ENCODE measurements around the gene DCDC2C.

DCDC2C gene

DNA sequence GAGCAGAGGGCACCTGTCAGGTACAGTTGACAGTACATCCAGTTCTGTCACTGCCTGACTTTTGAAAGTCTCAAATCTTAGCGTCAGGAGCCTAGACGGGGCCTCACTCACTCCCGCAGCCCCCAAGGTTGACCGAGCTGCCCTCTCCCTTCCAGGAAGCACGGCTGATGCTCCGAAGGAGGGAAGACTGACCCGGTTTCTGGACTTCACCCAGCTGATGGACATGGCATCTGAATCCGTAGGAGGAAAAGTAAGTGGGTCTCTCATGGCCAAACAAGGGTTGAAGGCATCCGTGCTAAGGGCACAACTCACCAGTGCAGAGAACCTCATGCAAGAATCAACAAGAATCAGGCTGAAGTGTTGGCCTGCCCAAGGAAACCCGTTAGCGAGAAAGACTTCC, 32.4 kb upstream of the DCDC2C start:
- TF ChIP-seq, protein P1, sequence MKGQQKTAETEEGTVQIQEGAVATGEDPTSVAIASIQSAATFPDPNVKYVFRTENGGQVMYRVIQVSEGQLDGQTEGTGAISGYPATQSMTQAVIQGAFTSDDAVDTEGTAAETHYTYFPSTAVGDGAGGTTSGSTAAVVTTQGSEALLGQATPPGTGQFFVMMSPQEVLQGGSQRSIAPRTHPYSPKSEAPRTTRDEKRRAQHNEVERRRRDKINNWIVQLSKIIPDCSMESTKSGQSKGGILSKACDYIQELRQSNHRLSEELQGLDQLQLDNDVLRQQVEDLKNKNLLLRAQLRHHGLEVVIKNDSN (IDR thresholded peaks at IDR 0.05) = no peak
- no peak for TF ChIP-seq CREB1 (IDR thresholded peaks at IDR 0.05; ENCODE audit: low read depth)
- TF ChIP-seq, protein P2, sequence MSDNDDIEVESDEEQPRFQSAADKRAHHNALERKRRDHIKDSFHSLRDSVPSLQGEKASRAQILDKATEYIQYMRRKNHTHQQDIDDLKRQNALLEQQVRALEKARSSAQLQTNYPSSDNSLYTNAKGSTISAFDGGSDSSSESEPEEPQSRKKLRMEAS (IDR thresholded peaks at IDR 0.05) = no peak
- TF ChIP-seq ZBTB7A (IDR thresholded peaks at IDR 0.05; ENCODE audit: low read depth) = no peak
- no peak for TF ChIP-seq FOXM1 (IDR thresholded peaks at IDR 0.05; ENCODE audit: borderline replicate concordance, low read depth)
- no peak for TF ChIP-seq TAF1 (IDR thresholded peaks at IDR 0.05; ENCODE audit: low read depth)
- no peak for TF ChIP-seq EGR1 (IDR thresholded peaks at IDR 0.05)
- no peak for TF ChIP-seq CEBPB (IDR thresholded peaks at IDR 0.05)
- no peak for TF ChIP-seq TEAD4 (IDR thresholded peaks at IDR 0.05)
- TF ChIP-seq, protein P3, sequence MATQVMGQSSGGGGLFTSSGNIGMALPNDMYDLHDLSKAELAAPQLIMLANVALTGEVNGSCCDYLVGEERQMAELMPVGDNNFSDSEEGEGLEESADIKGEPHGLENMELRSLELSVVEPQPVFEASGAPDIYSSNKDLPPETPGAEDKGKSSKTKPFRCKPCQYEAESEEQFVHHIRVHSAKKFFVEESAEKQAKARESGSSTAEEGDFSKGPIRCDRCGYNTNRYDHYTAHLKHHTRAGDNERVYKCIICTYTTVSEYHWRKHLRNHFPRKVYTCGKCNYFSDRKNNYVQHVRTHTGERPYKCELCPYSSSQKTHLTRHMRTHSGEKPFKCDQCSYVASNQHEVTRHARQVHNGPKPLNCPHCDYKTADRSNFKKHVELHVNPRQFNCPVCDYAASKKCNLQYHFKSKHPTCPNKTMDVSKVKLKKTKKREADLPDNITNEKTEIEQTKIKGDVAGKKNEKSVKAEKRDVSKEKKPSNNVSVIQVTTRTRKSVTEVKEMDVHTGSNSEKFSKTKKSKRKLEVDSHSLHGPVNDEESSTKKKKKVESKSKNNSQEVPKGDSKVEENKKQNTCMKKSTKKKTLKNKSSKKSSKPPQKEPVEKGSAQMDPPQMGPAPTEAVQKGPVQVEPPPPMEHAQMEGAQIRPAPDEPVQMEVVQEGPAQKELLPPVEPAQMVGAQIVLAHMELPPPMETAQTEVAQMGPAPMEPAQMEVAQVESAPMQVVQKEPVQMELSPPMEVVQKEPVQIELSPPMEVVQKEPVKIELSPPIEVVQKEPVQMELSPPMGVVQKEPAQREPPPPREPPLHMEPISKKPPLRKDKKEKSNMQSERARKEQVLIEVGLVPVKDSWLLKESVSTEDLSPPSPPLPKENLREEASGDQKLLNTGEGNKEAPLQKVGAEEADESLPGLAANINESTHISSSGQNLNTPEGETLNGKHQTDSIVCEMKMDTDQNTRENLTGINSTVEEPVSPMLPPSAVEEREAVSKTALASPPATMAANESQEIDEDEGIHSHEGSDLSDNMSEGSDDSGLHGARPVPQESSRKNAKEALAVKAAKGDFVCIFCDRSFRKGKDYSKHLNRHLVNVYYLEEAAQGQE (IDR thresholded peaks at IDR 0.05; ENCODE audit: low read depth) = no peak
- TF ChIP-seq YY1 (IDR thresholded peaks at IDR 0.05; ENCODE audit: low read depth) = no peak

DNA sequence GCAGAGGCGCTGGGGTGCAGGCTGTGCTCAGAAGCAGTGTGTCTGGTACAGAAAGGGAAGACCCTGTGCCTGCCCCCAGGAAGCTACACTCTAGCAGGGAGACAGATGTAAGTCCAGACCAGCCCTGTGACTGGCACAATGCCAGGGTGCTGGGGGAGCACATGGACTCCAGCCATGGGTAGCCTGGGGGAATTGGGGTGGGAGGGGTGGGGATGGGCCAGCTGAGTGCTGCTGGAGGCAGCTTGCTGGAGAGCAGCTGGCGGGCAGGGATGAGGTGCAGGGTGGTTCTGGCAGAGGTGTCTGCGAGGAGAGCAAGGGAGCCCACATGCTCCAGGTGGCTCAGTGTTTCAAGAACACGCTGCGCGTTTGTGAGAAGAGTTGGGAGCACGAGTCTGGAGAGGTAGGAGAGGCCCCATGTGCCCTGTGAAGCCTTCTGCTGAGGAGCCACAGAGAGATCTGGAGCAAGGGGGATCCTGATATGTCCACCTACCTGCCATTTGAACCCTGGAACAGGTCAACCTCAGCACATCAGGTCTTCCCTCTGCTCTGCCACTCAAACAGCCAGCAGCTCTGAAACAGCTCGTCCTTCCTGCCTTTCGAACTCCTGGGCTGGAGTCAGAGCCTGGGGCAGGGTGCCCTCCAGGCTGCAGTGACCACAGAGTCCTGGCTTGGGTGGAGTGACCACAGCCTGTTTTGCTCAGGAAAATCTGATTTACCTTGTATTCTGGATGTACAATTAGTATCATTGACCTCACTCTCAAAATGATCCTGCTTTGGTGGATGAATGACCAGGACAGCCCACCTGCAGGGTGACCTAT, 30.3 kb upstream of the DCDC2C start:
- TF ChIP-seq ZBTB7A (IDR thresholded peaks at IDR 0.05; ENCODE audit: low read depth) (no peak), TAF1 (IDR thresholded peaks at IDR 0.05; ENCODE audit: low read depth) (no peak), EGR1 (IDR thresholded peaks at IDR 0.05) (no peak), TCF12 (IDR thresholded peaks at IDR 0.05; ENCODE audit: low read depth) (no peak), EP300 (IDR thresholded peaks at IDR 0.05; ENCODE audit: borderline replicate concordance) (no peak), RAD21 (IDR thresholded peaks at IDR 0.05; ENCODE audit: low read depth) (no peak)
- TF ChIP-seq, protein P2 (IDR thresholded peaks at IDR 0.05) = no peak
- TF ChIP-seq, protein P1 (IDR thresholded peaks at IDR 0.05) = no peak

DNA sequence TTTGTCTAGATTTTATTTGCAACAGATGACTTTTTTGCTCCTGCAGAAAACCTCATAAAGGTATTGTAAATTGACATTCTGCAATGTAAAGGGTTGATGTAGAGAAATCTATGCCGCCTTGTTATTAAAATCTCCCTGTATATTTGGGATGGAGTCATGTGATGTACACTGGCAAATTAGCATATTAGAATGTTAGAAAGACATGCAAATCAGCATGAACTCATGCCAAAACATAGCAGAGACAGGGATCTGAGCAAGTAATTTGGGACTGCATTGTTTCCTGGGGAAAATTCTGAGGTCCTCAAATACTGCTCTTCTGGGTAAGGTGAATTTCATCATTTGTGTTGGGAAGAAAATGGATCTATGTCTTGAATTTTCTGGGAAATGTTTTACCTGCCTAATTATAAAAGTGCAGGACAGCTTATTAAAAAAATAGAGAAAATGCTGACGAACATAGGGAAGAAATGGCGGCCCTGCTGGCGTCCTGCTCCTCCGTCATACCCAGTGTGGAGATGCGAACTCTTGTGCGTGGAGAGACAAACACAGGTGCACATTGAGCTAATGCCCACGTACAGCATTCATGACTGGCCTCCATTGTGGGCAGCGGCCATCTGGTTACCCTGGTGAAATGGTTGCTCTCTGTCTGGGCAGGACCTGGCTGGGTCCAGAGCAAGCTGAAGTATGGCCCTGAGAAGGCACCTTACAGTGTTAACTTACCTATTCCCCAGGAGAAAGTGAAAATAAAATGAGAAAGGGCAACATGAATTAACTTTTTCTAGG, 29.1 kb upstream of the DCDC2C start:
- TF ChIP-seq EGR1 (IDR thresholded peaks at IDR 0.05) (no peak), ZBTB7A (IDR thresholded peaks at IDR 0.05; ENCODE audit: low read depth) (no peak), TAF1 (IDR thresholded peaks at IDR 0.05; ENCODE audit: low read depth) (no peak), YY1 (IDR thresholded peaks at IDR 0.05; ENCODE audit: low read depth) (no peak), TEAD4 (IDR thresholded peaks at IDR 0.05) (no peak), NFIC (IDR thresholded peaks at IDR 0.05) (no peak)
- TF ChIP-seq, protein P2 (IDR thresholded peaks at IDR 0.05) = no peak

DNA sequence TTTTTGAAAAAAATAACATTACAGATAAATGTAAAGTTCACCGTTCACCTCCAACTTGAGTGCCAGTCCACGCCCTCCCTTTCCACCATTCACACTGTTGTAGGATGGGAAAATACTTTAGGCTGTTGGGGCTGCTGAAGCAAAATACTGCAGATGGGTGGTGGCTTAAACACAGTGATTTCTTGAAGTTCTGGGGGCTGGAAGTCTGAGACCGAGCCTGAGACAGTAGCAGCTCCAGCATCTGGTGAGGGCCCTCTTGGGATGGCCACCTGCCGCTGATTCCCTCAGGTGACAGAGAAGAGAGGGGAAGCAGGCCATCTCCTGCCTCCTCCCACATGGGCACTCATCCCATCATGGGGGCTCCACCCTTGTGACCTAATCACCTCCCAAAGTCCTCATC, 27.7 kb upstream of the DCDC2C start:
- TF ChIP-seq, protein P1 (IDR thresholded peaks at IDR 0.05) = no peak
- TF ChIP-seq TAF1 (IDR thresholded peaks at IDR 0.05; ENCODE audit: low read depth) (no peak), CREB1 (IDR thresholded peaks at IDR 0.05; ENCODE audit: low read depth) (no peak), TEAD4 (IDR thresholded peaks at IDR 0.05) (no peak), YY1 (IDR thresholded peaks at IDR 0.05; ENCODE audit: low read depth) (no peak), RAD21 (IDR thresholded peaks at IDR 0.05; ENCODE audit: low read depth) (no peak), EP300 (IDR thresholded peaks at IDR 0.05; ENCODE audit: borderline replicate concordance) (no peak), ZBTB7A (IDR thresholded peaks at IDR 0.05; ENCODE audit: low read depth) (no peak), EGR1 (IDR thresholded peaks at IDR 0.05) (no peak), TCF12 (IDR thresholded peaks at IDR 0.05; ENCODE audit: low read depth) (no peak), CEBPB (IDR thresholded peaks at IDR 0.05) (no peak)
- TF ChIP-seq, protein P2 (IDR thresholded peaks at IDR 0.05) = no peak

DNA sequence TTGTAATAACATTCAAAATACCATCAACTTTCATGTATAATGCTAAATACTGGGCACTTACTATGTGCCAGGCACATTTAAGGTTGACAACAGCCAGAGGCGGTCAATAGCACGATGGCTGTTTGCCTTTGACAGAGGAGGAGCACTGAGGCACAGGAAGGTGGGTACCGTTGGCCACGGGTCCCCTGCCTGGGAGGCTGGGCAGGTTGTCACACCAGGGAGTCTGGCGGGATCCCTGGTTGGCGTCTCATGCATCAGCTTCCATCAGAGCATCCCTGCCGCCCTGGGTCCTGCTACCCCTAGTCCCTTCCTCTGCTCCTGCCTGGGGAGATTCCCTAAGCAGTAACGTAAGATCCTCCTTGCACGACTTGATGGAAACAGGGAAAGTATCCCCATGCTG, 25.9 kb upstream of the DCDC2C start:
- TF ChIP-seq TCF12 (IDR thresholded peaks at IDR 0.05; ENCODE audit: low read depth) (no peak), TEAD4 (IDR thresholded peaks at IDR 0.05) (no peak), CREB1 (IDR thresholded peaks at IDR 0.05; ENCODE audit: low read depth) (no peak), ZBTB7A (IDR thresholded peaks at IDR 0.05; ENCODE audit: low read depth) (no peak), EP300 (IDR thresholded peaks at IDR 0.05; ENCODE audit: borderline replicate concordance) (no peak), TAF1 (IDR thresholded peaks at IDR 0.05; ENCODE audit: low read depth) (no peak), FOXM1 (IDR thresholded peaks at IDR 0.05; ENCODE audit: borderline replicate concordance, low read depth) (no peak), RAD21 (IDR thresholded peaks at IDR 0.05; ENCODE audit: low read depth) (no peak), CEBPB (IDR thresholded peaks at IDR 0.05) (no peak), NFIC (IDR thresholded peaks at IDR 0.05) (no peak), YY1 (IDR thresholded peaks at IDR 0.05; ENCODE audit: low read depth) (no peak), EGR1 (IDR thresholded peaks at IDR 0.05) (no peak)
- TF ChIP-seq, protein P1 (IDR thresholded peaks at IDR 0.05) = no peak
- TF ChIP-seq, protein P3 (IDR thresholded peaks at IDR 0.05; ENCODE audit: low read depth) = no peak
- TF ChIP-seq, protein P2 (IDR thresholded peaks at IDR 0.05) = no peak

All from Ishikawa (cell line).